CD4-positive, alpha-beta T cell treated with Interleukin-12 subunit alpha and Interleukin-12 subunit beta, for 1 hour (primary cell): ENCODE measurements around the gene MYO5A.

Source experiments
- DNase-seq: peaks from one replicate; pipeline ENCODE4 v3.0.0-alpha.2; 2020

MYO5A gene

DNA sequence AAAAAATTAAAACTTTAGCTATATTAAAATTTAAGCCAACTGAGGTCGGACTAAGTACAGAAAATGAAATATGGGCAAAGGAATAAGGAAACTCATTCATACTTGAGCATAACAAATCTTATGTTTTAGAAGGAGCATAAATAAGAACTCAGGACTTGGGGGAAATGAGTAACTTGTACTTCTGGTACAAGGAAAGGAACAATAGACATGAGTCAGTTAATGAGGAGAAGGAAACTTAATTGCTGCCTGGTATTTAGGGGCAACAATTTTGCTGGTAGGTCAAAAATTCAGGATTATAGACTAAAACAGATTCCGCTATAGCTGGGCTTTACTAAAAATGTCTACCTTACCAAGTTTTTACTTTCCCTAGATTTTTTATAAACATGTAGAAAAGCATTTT, 113.1 kb downstream of the MYO5A start:
- no peak for DNase-seq

DNA sequence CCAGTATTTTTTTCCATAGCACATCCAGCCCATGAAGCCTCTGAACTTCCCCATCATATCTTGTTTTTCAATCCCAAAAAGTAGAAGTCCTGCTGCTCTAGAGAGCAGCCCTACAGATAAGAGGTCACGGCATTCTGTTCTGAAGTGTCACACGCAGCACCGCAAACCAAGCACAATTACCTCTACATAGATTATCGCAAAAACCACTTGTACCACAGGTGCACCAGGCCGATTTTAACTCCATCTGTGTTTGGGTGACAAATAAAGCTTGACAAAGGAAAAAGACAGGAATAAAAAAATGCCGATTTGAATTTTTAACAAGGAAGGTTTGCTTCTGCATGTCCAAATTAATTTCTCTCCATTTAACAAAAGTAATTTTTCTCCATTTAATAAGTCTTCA, 113.7 kb downstream of the MYO5A start:
- no peak for DNase-seq

DNA sequence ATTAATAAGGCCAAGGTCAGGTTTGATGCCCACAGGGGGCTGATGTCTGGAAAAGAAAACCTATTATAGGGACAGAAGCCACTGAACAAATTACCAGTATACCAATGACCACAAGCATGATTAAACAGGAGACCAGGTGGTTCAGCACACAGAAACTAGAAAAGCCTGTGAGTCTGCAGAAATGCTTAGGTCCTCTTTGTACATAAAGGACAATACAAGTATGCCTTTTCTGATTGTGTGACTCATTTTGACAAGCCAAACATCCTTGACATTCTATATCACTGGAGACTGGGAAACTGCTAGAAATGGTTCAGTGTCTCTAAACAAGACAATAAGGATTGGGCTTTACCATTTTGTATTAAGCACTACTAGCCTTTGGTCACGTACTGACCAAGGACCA, 119.9 kb downstream of the MYO5A start:
- DNase-seq: no peak

DNA sequence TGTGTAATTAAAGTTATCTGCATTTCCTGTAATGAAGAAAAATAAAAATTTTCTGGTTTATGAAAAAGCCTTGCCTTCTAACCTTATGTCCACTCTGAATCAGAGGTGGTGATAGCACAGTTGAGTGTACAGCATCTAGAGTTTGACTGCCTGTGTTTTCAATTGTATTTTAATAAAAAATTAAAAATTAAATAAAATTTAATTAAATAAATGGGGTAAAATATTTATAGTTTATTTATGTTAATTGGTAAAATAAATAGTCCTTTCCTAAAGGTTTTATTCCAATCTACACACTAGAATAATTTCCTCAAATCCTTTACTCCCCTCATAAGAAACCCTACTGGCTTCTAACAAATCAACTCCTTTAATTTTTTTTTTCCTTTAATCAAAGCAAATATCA, 121.3 kb downstream of the MYO5A start:
- no peak for DNase-seq

DNA sequence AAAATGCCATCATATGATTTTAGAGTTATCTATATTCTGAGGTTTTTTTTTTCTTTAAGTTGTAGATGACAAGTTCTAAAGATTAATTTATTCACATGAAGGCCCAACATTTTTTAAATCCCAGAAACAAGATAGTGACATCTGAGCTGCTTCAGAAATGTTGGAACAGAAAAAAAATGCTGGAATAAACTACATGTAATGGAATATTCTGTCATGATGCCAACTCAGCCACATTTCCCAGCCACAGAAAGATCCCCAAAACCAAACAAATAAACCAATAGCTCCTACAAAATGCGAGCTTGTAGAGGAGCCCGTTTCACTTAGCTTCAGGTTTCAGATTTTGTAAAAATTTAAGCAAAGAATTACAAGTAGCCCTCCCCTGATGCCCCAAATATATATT, 122.1 kb downstream of the MYO5A start:
- no peak for DNase-seq

DNA sequence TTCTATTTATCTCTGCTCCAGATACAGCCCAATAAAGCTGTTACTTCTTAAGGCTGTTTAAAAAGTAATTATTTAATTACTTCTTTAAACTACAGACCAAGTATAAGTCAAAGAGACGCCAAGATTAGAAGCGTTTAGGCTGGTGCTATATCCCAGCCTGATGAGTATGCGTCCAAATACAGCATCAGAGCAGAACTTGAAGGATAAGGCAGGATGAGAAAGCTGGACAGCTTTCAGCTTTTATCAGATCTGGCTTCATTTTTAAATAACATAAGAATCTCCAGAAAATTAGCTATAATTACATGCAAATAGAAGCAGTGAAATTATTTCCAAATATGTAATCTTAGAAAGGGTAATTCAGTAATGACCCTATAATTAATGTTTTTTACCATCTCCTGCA, 122.8 kb downstream of the MYO5A start:
- DNase-seq: no peak

DNA sequence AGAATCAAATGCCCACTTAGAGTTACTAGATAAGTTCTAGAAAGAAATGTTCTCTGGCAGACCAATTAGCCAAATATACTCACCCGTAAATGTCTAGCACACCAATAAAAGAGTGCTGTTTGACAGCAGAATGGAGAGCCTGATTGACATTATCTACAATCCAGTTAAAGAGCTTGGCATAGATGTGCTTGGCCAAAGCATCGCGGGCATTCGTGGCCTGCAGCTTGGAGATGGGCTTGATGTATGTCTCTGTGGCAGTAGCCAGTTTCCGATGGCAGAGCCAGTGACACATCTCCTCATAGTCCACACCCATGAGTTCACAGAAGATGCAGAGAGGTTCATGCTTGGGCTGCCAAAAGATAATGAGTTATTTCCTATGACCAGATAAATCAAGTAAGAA, 131.6 kb downstream of the MYO5A start:
- DNase-seq: no peak

DNA sequence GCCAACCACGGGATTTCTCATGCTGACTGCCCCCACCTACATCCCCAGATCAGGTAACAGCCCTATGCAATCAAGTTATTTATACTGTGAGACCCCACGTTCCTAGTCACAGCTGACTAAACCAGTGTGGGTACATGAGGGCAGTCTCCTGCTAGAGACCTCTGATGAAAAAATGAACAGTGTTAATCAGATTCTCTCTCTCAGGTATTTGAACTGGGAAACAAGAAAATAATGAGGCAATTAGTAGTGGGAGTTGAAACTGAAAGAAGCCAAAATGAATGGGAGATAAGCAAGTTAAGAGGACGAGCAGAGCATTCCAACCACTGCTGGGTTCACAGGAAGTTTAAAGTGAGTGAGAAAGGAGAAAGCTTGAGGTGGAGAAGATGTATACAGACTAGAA, 134.6 kb downstream of the MYO5A start:
- DNase-seq: no peak

DNA sequence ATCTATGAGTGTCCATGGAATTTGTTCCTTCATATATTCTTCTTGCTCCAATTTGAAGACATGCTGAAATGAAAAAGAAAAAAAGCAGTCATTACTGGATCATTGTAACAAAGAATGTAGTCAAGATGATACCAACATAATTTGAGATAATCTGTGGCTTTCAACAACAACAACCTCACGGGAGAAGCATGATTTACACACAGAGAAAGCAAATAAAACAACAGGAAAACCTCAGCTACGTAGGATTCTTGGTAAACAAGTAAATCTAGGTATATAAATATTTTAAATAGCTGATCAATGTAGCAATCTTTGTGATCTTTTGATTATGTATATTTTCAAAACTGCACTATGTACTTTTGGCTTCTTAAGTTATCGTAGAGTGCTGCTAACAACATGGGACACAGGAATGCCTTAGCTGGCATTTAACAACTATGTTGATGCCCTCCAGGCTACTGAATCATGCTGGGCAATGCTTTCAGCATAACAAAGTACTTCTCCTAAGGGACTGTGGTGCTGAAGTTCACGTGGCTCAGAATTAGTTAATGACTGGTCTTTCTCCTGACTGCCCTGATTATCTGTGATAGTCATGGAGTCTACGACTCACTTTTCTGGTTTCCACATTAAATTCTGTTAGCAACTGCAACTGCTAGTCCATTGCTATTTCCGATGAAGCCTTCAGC, 136.5 kb downstream of the MYO5A start:
- no peak for DNase-seq

DNA sequence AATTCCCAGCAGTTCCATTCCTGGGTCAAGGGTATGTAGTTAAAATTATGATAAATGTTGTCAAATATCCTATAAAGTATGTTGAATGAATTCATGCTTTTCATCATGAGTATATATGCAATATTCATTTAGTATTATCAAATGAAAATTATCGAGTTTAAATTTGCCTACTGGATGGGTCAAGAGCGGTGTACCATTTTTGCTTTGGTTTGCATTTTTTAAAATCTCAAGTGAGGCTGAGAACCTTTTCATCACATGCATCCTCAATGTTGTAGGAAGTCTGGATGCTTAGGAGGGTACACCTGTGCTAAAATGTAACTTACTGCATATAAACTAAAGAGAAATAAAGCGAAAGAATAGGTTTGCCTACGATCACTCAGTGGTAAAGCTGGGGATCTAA, 137.6 kb downstream of the MYO5A start:
- DNase-seq: no peak

DNA sequence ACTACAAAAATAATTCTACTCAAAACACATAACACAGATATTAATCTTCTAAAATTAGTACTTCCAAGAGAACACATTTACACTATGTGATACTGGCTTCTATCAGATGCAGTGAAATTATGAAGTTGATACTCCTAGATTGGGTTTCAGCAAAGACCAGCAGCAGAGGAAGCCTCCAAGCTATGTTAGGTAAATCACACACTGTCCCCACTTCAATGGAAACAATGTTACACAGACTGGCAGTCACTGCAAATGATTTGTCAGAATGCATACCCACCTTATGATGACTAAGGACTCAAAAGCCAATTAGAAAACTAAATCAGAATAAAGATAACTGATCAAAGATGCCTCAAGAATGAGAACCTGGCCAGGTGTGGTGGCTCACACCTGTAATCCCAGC, 143.0 kb downstream of the MYO5A start:
- no peak for DNase-seq

DNA sequence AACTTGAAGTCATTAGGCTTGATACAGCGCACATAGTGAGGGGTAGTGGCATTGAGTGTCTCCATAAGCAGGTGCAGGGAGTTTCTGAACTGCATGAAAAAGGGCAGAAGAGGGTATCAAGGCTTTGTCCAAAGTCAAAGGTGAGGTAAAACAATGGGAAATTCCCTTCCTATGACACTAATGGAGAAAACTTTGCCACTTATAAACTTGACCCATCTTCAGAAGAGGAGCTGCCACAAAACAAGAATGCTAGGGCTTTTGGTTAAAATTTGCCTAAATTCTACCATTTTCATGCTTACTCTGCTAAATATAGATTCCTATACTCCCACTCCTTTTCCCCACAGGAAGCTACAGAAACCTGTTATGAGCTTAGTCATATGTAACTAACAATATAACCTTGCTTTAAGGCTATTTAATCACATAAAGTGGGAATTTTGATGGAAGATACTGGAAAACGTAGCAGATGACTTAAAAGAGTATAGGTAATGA, 145.5 kb downstream of the MYO5A start:
- DNase-seq: no peak

DNA sequence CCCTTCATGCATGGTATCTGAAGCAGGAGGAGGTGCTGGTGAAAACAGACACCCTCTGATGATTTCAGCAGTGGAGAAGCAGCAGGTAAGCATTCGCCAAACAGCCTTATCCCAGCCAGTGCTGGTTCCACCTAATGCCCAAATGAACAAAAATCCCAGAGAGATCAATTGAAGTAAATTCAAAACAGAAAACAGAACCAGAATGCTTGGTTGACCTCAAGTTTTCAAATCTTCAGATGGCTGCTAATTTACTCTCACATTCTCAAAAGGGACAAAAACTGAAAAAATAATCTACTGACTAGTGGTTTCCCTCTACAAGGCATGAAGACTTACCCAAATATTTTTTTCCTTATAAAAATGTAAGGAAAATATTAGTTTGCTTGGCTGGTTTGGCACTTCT, 146.0 kb downstream of the MYO5A start:
- DNase-seq: no peak

DNA sequence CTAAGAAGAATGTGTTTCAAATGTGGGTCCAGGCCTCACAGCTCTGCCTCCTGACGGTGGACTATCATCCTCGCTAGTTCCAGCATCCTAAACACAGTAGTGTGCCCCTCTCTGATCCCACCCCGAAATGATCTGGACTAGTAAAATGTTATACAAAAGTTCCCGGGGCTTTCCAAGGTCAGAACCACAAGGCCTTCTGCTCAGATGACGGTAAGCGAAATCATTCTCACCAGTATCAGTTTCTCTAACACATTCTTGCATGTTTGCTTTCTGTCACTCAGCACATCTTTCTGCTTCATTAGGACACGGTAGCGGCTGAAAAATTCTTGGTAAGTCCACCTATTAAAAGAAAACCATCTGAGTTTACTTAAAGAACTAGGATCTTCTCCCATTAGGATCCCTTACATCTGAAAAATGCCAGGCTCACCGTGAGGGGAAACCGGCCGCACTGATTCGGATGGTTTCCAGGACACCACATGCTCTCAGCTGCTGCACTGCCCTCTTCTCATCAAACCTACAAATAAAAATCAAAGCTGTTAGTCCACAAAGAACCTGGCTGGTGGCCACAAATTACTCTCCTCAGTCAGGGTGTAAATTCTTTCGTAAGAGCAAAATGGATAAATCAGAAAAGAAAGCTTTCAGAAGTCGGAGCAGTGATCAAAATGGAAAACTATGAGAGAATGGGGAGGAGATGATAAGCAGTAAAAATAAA, 149.1 kb downstream of the MYO5A start:
- no peak for DNase-seq

DNA sequence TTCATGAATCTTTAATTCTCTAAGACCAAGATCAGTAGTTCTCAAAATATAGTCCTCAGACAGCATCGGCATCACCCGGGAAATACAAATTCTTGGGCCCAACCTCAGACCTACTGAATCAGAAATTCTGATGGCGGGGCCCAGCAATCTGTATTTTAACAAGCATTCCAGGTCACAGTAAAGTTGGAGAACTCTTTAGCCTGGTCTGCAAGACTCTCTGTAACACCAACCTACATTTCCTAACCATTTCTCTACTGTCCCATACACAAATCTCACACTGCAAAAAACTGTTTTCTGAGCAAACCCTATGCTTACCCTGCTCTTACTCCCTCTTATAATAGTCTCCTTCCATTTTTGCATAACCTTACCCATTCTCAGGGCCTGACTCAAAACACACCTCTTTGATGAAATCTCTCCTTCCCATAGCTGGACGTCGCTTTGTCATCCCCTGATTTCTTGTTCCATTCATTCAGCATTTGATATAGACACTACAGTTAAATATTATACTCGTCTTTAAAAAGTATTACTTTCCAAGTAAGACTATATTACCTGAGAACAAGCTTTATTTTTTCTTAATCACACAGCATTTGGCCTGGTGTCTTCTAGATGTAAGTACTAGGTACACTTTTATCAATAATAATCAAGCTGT, 149.8 kb downstream of the MYO5A start:
- no peak for DNase-seq

DNA sequence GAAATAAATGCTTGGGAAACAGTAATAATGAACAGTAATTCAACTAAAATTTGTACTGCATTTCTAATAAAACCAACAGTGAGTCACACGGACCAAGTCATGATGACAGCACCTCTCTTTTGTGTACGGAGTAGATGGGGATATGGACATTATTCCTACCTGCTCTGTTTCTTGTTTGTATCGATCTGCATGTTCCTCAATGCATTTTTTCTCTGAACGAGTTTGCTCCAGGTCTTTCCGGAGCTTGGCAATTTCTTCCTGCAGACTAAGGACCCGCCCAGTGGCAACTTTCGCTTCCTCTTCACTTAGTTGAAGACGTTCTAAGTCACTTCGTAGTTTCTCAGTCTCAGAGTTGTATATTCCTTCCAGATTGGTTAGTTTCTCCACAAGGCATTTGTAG, 158.7 kb downstream of the MYO5A start:
- DNase-seq: no peak

DNA sequence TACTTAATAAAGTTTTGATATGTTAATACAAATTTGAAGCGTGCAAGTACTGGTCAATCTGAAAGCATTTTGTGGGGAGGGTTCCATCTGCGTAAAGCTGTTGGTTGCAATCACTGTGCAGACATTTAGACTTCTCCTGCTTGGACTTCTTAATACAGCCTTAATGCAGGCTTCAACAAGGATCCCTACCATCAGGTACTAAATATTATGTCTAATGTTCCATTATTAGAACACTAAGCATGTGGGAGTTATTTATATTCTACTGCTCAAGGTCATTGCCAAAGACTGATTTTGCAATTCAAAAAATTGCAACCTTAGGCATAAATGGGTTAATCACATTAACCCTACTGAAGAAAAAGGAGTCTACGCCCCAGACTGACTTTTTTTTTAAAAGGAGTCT, 159.2 kb downstream of the MYO5A start:
- no peak for DNase-seq

DNA sequence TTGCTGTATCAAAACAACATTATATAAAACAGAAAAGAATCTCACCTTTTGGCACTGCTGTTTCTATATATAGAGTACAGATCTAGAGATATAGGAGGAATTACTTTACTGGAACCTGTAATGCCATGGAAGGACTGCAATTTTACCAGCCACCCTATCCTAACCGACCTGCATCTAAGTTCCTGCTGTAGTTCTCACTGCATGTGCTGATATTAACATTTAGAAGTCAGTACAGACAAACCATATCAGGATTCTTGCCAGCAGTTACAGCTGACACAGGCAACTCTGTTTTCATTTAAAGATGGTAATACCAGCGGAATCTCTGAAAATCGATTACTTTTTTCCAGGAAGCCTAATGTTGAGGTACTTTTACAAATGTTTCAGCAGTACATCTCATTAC, 159.7 kb downstream of the MYO5A start:
- no peak for DNase-seq

DNA sequence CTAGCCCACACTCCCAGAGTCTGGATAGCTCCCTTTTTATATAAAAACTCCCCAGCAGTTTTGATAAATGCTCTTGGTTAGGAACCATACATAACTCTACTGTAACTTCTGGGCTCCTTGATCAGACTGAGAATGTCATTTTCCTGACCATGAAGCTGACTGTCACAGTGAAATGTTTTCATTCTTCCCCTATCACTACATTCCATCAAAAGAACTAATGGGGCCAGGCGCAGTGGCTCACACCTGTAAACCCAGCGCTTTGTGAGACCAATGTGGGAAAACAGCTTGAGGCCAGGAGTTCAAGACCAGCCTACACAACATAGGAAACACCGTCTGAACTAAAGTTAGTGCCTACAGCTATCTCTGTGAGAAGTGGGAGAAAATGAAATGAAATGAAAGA, 160.3 kb downstream of the MYO5A start:
- no peak for DNase-seq

DNA sequence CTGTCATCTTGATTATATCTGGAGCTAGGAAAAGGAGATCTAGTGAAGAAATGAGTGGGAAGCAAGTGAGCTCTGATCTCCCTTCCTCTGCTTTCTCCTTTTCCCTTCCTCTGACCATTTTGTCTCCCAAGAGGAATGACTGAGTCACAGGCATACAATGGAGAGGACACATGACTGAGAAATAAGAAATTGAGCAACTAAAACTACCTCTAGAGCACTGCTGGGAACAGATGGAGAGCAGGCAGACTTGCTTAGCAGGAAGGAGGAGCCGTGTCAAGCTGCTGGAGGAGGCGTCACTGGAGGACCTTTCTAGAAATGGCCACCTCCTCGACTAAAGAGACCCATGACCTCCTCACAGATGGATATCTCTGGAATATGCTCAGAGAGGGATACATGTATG, 166.2 kb downstream of the MYO5A start:
- DNase-seq: no peak

DNA sequence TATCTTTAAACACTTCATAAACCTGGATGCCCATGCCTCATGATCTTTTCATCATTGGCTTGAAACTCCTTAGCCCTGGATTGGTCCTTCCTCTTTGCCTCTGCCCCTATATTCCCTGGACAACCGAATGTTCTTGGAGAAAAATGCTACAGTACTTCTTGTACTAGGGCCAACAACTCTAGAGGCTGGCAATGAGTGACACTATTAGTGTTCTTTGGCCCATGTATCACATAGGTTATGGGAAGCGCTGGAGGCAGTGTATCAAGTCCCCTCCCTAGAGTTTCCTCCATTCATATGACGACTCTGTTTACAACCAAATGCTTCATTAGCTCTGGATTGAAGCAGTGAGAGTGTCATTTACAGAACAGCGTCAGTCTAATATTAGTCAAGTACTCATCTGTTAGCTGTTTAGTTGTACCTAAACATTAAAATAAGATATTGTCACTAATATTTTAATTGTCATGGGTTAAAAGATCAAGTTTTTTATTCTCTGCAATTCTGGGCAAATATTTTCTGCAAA, 166.6 kb downstream of the MYO5A start:
- no peak for DNase-seq

DNA sequence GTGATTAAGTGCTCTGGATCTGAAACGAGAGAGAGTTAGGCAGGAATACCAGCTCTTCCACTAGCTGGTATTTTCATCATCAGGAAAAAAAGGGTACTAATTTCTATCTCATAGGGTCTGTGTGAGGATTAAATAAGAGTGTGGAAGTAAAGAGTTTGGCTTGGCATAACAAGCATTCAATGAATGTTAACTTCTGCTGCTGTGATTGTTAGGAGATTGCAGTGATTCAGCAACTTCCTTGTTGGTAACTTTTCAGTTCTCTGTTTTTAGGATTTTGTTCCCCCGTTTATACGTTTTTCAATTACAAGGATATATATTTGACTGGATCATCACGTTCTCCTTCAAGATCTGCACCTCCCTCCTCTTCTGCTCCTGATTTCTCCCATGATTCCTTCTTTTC, 167.2 kb downstream of the MYO5A start:
- no peak for DNase-seq

DNA sequence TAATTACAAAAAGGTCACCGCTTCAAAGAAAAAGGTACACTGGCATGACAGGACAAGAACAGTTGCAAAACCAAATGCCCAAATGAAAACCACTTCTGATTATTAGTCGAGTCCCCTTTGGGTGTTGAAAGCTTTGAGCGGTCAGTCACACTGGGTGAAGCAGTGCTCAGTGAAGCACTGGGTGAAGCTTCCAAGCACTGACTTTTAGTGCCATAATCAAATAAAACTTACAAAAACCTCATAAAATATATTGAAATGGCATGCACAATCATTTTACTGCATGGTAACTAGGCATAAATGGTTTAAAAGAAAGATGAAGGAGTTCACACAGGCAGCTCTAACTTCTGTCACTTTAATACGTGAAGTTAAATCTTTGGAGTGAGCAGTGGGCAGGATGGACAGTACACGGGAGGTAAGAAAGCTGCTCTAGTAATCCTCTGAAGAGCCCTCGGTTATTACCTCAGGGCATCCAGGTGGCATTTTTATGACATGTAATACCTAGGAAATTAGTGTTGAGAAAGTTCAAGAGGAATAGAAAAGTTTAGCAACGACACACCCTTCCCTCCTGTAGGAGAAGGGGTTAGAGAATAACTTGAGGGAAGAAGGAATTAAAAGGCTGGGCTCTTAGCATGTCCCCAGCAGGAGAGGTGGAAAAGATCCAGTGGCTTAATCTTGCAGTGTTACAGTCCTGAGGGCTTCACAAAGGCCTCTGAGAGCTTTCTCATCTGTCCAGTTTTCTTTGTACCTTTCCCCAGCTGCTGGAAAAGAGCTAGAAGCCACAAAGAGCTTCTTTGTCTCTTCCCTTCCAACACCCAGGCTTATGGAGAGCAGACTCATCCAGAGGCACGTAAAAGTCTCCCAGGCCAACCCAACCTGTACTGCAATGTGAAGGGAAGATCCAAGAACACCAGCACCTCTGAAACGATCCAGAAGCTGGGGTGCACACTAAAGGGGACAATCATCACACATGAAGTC, 168.2 kb downstream of the MYO5A start:
- DNase-seq: no peak
